ENCODE data around the gene ABCA1. TPM values are rescaled to one million over a fixed set of nuclear protein-coding genes. Genes with fewer than 3 reads are reported as not detected.
"Not testable (repeated sequence)": the region's sequence is repeated elsewhere in the genome, so short reads cannot be mapped to it uniquely, and the experiment has no call there.

ABCA1 gene
- total RNA-seq, 1 experiment from 2014 or later, result 0.76 TPM

GRCh38 chr9:104900324-104900723 is 27.6 kb downstream of the ABCA1 start:
- Mint-ChIP-seq H3K36me3 (ENCODE audit: insufficient read depth, unreplicated experiment) (no peaks in the 10 kb centered on the region), H3K27ac (ENCODE audit: unreplicated experiment) (no peak overlapping the region), H3K27me3 (ENCODE audit: unreplicated experiment) (no peaks in the 10 kb centered on the region), H3K4me3 (ENCODE audit: low read depth, unreplicated experiment) (no peak overlapping the region), H3K9me3 (ENCODE audit: low read depth, unreplicated experiment) (no peaks in the 10 kb centered on the region), H3K4me1 (ENCODE audit: low read depth, unreplicated experiment) (no peaks in the 10 kb centered on the region)
- no peak for TF ChIP-seq CTCF (IDR thresholded peaks at IDR 0.05; ENCODE audit: unreplicated experiment)
- CTCF ChIA-PET, result no interaction called here
- no TSS peak for BruUV-seq (replicated peaks)
- intact Hi-C loops (cut with micrococcal nuclease; ENCODE audit: unreplicated experiment), result no loop called here
- no peak for DNase-seq

GRCh38 chr9:104899759-104900247 is 28.2 kb downstream of the ABCA1 start:
- no peak overlapping the region for H3K27ac Mint-ChIP-seq (ENCODE audit: unreplicated experiment)
- no peak overlapping the region for H3K4me3 Mint-ChIP-seq (ENCODE audit: low read depth, unreplicated experiment)
- CTCF ChIA-PET, result no interaction called here
- H3K36me3 Mint-ChIP-seq (ENCODE audit: insufficient read depth, unreplicated experiment), result no peaks in the 10 kb centered on the region
- TF ChIP-seq CTCF (IDR thresholded peaks at IDR 0.05; ENCODE audit: unreplicated experiment), result no peak
- H3K4me1 Mint-ChIP-seq (ENCODE audit: low read depth, unreplicated experiment), result no peaks in the 10 kb centered on the region
- no peaks in the 10 kb centered on the region for H3K27me3 Mint-ChIP-seq (ENCODE audit: unreplicated experiment)
- no peak for DNase-seq
- intact Hi-C loops (cut with micrococcal nuclease; ENCODE audit: unreplicated experiment), result no loop called here
- no TSS peak for BruUV-seq (replicated peaks)
- no peaks in the 10 kb centered on the region for H3K9me3 Mint-ChIP-seq (ENCODE audit: low read depth, unreplicated experiment)

GRCh38 chr9:104898376-104898775 is 29.6 kb downstream of the ABCA1 start:
- CTCF ChIA-PET, result interaction anchor here (0.8 kb wide), 1 partner anchor 30 kb away, joined by 12 read pairs; no protein-coding TSS in a partner anchor
- intact Hi-C loops (cut with micrococcal nuclease; ENCODE audit: unreplicated experiment); DNase-seq; H3K36me3 Mint-ChIP-seq (ENCODE audit: insufficient read depth, unreplicated experiment); H3K27me3 Mint-ChIP-seq (ENCODE audit: unreplicated experiment); H3K4me1 Mint-ChIP-seq (ENCODE audit: low read depth, unreplicated experiment); H3K9me3 Mint-ChIP-seq (ENCODE audit: low read depth, unreplicated experiment); H3K27ac Mint-ChIP-seq (ENCODE audit: unreplicated experiment); BruUV-seq (replicated peaks); H3K4me3 Mint-ChIP-seq (ENCODE audit: low read depth, unreplicated experiment): not testable (repeated sequence)

- BruUV-seq (replicated peaks), result no TSS peak
- H3K9me3 Mint-ChIP-seq (ENCODE audit: low read depth, unreplicated experiment), result no peaks in the 10 kb centered on the region
- H3K4me3 Mint-ChIP-seq (ENCODE audit: low read depth, unreplicated experiment), result no peak overlapping the region
- intact Hi-C loops (cut with micrococcal nuclease; ENCODE audit: unreplicated experiment), result no loop called here
- no peak for TF ChIP-seq CTCF (IDR thresholded peaks at IDR 0.05; ENCODE audit: unreplicated experiment)
- no peaks in the 10 kb centered on the region for H3K36me3 Mint-ChIP-seq (ENCODE audit: insufficient read depth, unreplicated experiment)
- H3K4me1 Mint-ChIP-seq (ENCODE audit: low read depth, unreplicated experiment), result no peaks in the 10 kb centered on the region
- H3K27ac Mint-ChIP-seq (ENCODE audit: unreplicated experiment), result no peak overlapping the region
- H3K27me3 Mint-ChIP-seq (ENCODE audit: unreplicated experiment), result no peaks in the 10 kb centered on the region
- CTCF ChIA-PET, result no interaction called here
- DNase-seq, result no peak
Measured at GRCh38 chr9:104896131-104896530, 31.8 kb downstream of the ABCA1 start.

GRCh38 chr9:104895572-104895971 is 32.4 kb downstream of the ABCA1 start:
- H3K27me3 Mint-ChIP-seq (ENCODE audit: unreplicated experiment), result no peaks in the 10 kb centered on the region
- BruUV-seq (replicated peaks), result no TSS peak

More at GRCh38 chr9:104895572-104895971, 32.4 kb downstream of the ABCA1 start:
- CTCF ChIA-PET, result no interaction called here
- TF ChIP-seq CTCF (IDR thresholded peaks at IDR 0.05; ENCODE audit: unreplicated experiment), result no peak
- DNase-seq, result no peak
- Mint-ChIP-seq H3K9me3 (ENCODE audit: low read depth, unreplicated experiment) (no peaks in the 10 kb centered on the region), H3K4me3 (ENCODE audit: low read depth, unreplicated experiment) (no peak overlapping the region), H3K36me3 (ENCODE audit: insufficient read depth, unreplicated experiment) (no peaks in the 10 kb centered on the region), H3K4me1 (ENCODE audit: low read depth, unreplicated experiment) (no peaks in the 10 kb centered on the region), H3K27ac (ENCODE audit: unreplicated experiment) (no peak overlapping the region)
- intact Hi-C loops (cut with micrococcal nuclease; ENCODE audit: unreplicated experiment), result no loop called here

All from Calu3 (cell line).